Ovary (tissue), 3 donors: ENCODE measurements around the gene GARIN5A.
"Not testable (repeated sequence)": the region's sequence is repeated elsewhere in the genome, so short reads cannot be mapped to it uniquely, and the experiment has no call there.

Experiments used
- EP300 ChIP-seq: sonication (generic); formaldehyde crosslinking; IDR thresholded peaks from one replicate; pipeline ENCODE4 v1.6.1; 2017; ENCODE audit warnings: antibody characterized with exemption
- TF ChIP-seq, protein P1 (sequence below), 3 donors: fragments of 450-650 bp in 2 of 3; fragments of 200-600 bp in 1 of 3; IDR thresholded peaks; one replicate each; pipeline versions ENCODE4 v1.5.1 to v1.8.0; 2016 to 2022; ENCODE audit warnings: antibody characterized with exemption in 3 of 3, mild to moderate bottlenecking in 1 of 3
- donor health status: DM: no; HTN: no; CAD: no.

DNA sequence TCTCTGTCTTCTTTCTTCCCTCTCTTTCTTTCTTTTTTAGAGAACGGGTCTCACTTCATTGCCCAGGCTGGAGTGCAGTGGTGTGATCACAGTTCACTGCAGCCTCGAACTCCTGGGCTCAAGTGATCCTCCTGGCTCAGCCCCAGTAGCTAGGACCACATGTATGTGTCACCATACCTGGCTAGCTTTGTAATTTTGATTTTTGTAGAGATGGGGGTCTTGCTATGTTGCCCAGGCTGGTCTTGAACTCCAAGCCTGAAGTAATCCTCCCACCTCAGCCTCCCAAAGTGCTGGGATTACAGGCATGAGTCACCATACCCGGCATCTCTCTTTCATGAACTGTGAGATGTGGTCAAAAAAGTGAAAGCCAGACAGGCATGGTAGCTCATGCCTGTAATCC lies 3.3 kb downstream of the GARIN5A start:
- not testable (repeated sequence) for TF ChIP-seq EP300
- TF ChIP-seq, protein P1, sequence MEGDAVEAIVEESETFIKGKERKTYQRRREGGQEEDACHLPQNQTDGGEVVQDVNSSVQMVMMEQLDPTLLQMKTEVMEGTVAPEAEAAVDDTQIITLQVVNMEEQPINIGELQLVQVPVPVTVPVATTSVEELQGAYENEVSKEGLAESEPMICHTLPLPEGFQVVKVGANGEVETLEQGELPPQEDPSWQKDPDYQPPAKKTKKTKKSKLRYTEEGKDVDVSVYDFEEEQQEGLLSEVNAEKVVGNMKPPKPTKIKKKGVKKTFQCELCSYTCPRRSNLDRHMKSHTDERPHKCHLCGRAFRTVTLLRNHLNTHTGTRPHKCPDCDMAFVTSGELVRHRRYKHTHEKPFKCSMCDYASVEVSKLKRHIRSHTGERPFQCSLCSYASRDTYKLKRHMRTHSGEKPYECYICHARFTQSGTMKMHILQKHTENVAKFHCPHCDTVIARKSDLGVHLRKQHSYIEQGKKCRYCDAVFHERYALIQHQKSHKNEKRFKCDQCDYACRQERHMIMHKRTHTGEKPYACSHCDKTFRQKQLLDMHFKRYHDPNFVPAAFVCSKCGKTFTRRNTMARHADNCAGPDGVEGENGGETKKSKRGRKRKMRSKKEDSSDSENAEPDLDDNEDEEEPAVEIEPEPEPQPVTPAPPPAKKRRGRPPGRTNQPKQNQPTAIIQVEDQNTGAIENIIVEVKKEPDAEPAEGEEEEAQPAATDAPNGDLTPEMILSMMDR (IDR thresholded peaks at IDR 0.05) = not testable (repeated sequence)
